Heart right ventricle (tissue), 16 donors: ENCODE results near the gene IL20. TPM values are rescaled to one million over a fixed set of nuclear protein-coding genes. Genes with fewer than 3 reads are reported as not detected.
"Not testable (repeated sequence)": the region's sequence is repeated elsewhere in the genome, so short reads cannot be mapped to it uniquely, and the experiment has no call there.

Experiments
- ATAC-seq, 8 donors: fragments of 200-7000 bp; cut with Tn5 transposase; one replicate each; pipeline ENCODE4 v1.9.1; 2020; ENCODE audit warnings: mild to moderate bottlenecking in 8 of 8, moderate library complexity in 8 of 8, moderate number of reproducible peaks in 1 of 8
- DNase-seq, 2 donors: peaks; one replicate each; pipeline ENCODE4 v3.0.0-alpha.2; 2020
- H3K27ac ChIP-seq, 10 donors: fragments of 200-600 bp; sonication (generic) in 2 of 10; one replicate each; pipeline versions ENCODE4 v1.5.0 to v1.8.0; 2020 to 2022; ENCODE audit warnings: mild to moderate bottlenecking in 3 of 10
- H3K27me3 ChIP-seq, 7 donors: fragments of 200-600 bp; one replicate each; pipeline ENCODE4 v1.8.0; 2021 to 2022; ENCODE audit warnings: mild to moderate bottlenecking in 2 of 7
- H3K36me3 ChIP-seq, 9 donors: fragments of 200-600 bp; sonication (generic) in 1 of 9; one replicate each; pipeline versions ENCODE4 v1.5.0 to v1.8.0; 2020 to 2022; ENCODE audit warnings: mild to moderate bottlenecking in 2 of 9
- H3K4me1 ChIP-seq, 9 donors: fragments of 200-600 bp; sonication (generic) in 1 of 9; one replicate each; pipeline versions ENCODE4 v1.5.0 to v1.8.0; 2020 to 2022; ENCODE audit warnings: mild to moderate bottlenecking in 4 of 9
- H3K4me3 ChIP-seq, 10 donors: fragments of 200-600 bp; sonication (generic) in 2 of 10; one replicate each; pipeline versions ENCODE4 v1.5.0 to v1.8.0; 2020 to 2022; ENCODE audit warnings: mild to moderate bottlenecking in 7 of 10, moderate library complexity in 2 of 10
- H3K9me3 ChIP-seq, 11 donors: fragments of 200-600 bp in 10 of 11; sonication (generic) in 2 of 11; one replicate each; pipeline versions ENCODE4 v1.5.0 to v1.8.0; 2013 to 2022; ENCODE audit warnings: mild to moderate bottlenecking in 2 of 11, control low read depth in 1 of 11, moderate library complexity in 1 of 11
- CTCF ChIP-seq, 9 donors: fragments of 200-600 bp; sonication (generic) in 2 of 9; IDR thresholded peaks; one replicate each; pipeline versions ENCODE4 v1.5.0 to v1.8.0; 2021 to 2022; ENCODE audit warnings: antibody characterized with exemption in 9 of 9, mild to moderate bottlenecking in 5 of 9, moderate library complexity in 1 of 9
- WGBS, 2 donors: extraction: QIAGEN DNeasy Blood & Tissue Kit; methylation state at CpG; one replicate each; pipeline ENCODE4 v1.1.7; 2013; ENCODE audit warnings: inconsistent platforms in 1 of 2; 5-methylcytosine and 5-hydroxymethylcytosine counted together
- intact Hi-C, 10 donors: fragments of 100-400 bp; cut with DNase I; formaldehyde crosslinking; loops; one replicate each; pipeline versions ENCODE4 v1.11.1 to v1.14.2; 2022
- polyA plus RNA-seq, 2 donors: library from polyadenylated mRNA; stranded (reverse); fragments of 200-250 nt; gene quantifications; one replicate each; pipeline ENCODE4 v1.2.3, GENCODE V29; 2013
- total RNA-seq, 10 donors: library from RNA; stranded (reverse); fragmentation: NEBNext Ultra II Directional in 3 of 10; extraction: Animal tissue kit (Norgen Biotek cat#: 25700) in 3 of 10; gene quantifications; one replicate each; pipeline versions ENCODE4 v1.2.1 to v1.2.4, GENCODE V29; 2021 to 2023
- donor health status: Arrhythmogenic right ventricular cardiomyopathy.
- donor health status: ischemic (EF 13 %, LVEDD 7.1; RV severe dilation, severe dysfunction).
- donor health status: healthy with polysubstance abuse.
- donor health status: DM: no; HTN: yes; CAD: no.
- donor health status: DM: no; HTN: no; CAD: no.
- donor health status: ischemic (EF 25% LVEDD 6.9; RV normal size, moderate dysfunction).
- donor health status: ischemic (EF 25% LVEDD 5.7; RV mildly dilated, moderate dysfunction).
- donor health status: healthy.
- donor health status: DM: yes; HTN: yes; CAD: no.
- donor health status: Ischemic cardiomyopathy.
- donor health status: ischemic (EF 35%, LVEDD 5.7; RV mildly dilated, moderate dysfunction).
- donor health status: nonischemic (EF 11% LVEDD 7.7; RV severe dilation, severe dysfunction).
- donor health status: DM: yes; HTN: yes; CAD: no.
- donor health status: PGD.
- donor health status: ischemic (EF 29% LVEDD 5.4; RV normal size, mild dysfunction).
- donor health status: nonischemic (EF 23%, LVEDD 6.1; RV moderate dilation, normal function).

The IL20 gene
- total and polyA plus RNA-seq, 12 donors: not detected

DNA sequence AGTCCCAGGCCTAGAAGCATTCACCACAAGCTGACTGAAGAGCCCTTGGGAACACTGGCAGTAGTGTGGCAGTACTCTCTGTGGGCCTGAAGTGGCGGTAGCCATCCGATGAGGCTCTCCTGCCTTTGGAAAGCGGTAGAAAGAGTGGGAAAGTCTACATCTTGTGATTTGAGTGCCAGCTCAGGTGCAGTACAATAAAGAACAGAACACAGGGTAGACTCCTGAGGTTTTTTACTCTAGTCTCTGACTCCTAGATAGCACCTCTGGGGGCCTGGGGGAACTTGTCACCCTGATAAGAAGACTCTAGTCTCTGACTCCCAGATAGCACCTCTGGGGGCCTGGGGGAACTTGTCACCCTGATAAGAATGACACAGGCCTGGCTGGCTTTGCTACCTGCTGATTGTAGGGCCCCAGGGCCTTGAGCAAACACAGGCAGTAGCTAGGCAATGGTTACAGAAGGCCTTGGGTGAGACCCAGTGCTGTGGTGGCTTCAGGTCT is 18.0 kb upstream of the IL20 start:
- Histone ChIP-seq H3K27ac (no peak overlapping the region), H3K36me3 (no peaks in the 10 kb centered on the region), H3K9me3 (peaks cover 0 to 6% (median 0%) of the 10 kb centered on the region in 11 donors), H3K4me3 (no peak overlapping the region), H3K27me3 (no peaks in the 10 kb centered on the region), H3K4me1 (no peaks in the 10 kb centered on the region)
- ATAC-seq: no peak
- 84 to 97% methylated on average over 3 of the region's 3 CpGs for WGBS, 2 donors
- DNase-seq: no peak
- TF ChIP-seq CTCF (IDR thresholded peaks at IDR 0.05): no peak
- intact Hi-C loops: no loop called here

GRCh38 chr1:206847946-206848345 is 17.5 kb upstream of the IL20 start:
- WGBS, 2 donors: 86 to 93% methylated on average over 1 of the region's 1 CpG
- intact Hi-C loops: no loop called here
- no peak for ATAC-seq
- H3K27ac ChIP-seq: no peak overlapping the region
- TF ChIP-seq CTCF (IDR thresholded peaks at IDR 0.05): no peak
- H3K4me3 ChIP-seq: no peak overlapping the region
- no peaks in the 10 kb centered on the region for H3K27me3 ChIP-seq
- H3K36me3 ChIP-seq: no peaks in the 10 kb centered on the region
- DNase-seq: no peak
- H3K4me1 ChIP-seq: no peaks in the 10 kb centered on the region
- H3K9me3 ChIP-seq: peaks cover 0 to 12% (median 0%) of the 10 kb centered on the region in 11 donors

- no peak for DNase-seq
- no peak for ATAC-seq
- WGBS, 2 donors: 85 to 87% methylated on average over 2 of the region's 2 CpGs
- H3K4me1 ChIP-seq: no peaks in the 10 kb centered on the region
- intact Hi-C loops: no loop called here
- TF ChIP-seq CTCF (IDR thresholded peaks at IDR 0.05): no peak
- peaks cover 0 to 20% (median 0%) of the 10 kb centered on the region in 11 donors for H3K9me3 ChIP-seq
- H3K27ac ChIP-seq: no peak overlapping the region
- H3K27me3 ChIP-seq: no peaks in the 10 kb centered on the region
- H3K4me3 ChIP-seq: no peak overlapping the region
- no peaks in the 10 kb centered on the region for H3K36me3 ChIP-seq
Measured at GRCh38 chr1:206850401-206850800, 15.0 kb upstream of the IL20 start.

- no peak for TF ChIP-seq CTCF (IDR thresholded peaks at IDR 0.05)
- intact Hi-C loops: no loop called here
- Histone ChIP-seq H3K27me3 (no peaks in the 10 kb centered on the region), H3K4me3 (no peak overlapping the region), H3K27ac (peak overlapping the region in 1 of 10 donors; percentile 41), H3K36me3 (no peaks in the 10 kb centered on the region), H3K9me3 (peaks cover 0 to 20% (median 0%) of the 10 kb centered on the region in 11 donors), H3K4me1 (no peaks in the 10 kb centered on the region)
- ATAC-seq (no peak), DNase-seq (no peak)
- WGBS, 2 donors: 62 to 71% methylated on average over 5 of the region's 5 CpGs
Measured at GRCh38 chr1:206851341-206852010, 13.9 kb upstream of the IL20 start.

DNA sequence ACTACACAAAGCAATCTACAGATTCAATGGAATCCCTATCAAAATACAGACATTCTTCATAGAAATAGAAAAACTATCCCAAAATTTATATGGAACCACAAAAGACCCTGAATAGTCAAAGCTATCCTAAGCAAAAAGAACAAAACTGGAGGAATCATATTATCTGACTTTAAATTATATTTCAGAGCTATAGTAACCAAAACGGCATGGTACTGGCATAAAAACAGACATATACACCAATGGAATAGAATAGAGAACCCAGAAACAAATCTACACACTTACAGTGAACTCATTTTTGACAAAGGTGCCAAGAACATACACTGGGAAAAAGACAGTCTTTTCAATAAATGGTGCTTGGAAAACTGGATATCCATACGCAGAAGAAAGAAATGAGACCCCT is 12.8 kb upstream of the IL20 start:
- H3K36me3 ChIP-seq, intact Hi-C loops, DNase-seq, H3K27me3 ChIP-seq, ATAC-seq, H3K4me3 ChIP-seq, H3K27ac ChIP-seq, H3K4me1 ChIP-seq: not testable (repeated sequence)
- H3K9me3 ChIP-seq: peaks cover 0 to 20% (median 0%) of the 10 kb centered on the region in 11 donors
- 98 to 99% methylated on average over 2 of the region's 2 CpGs for WGBS, 2 donors

DNA sequence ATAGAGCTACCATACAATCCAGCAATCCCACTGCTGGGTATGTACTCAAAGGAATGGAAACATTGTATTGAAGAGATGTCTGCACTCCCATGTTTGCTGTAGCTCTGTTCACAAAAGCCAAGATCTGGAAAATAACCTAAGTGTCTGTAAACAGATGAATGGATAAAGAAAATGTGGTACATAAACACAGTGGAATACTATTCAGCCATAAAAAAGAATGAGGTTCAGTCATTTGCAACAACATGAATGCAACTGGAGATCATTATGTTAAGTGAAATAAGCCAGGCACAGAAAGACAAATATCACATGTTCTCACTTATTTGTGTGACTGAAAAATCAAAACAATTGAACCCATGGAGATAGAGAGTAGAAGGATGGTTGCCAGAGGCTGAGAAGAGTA is 11.7 kb upstream of the IL20 start:
- H3K4me1 ChIP-seq, H3K27me3 ChIP-seq, H3K27ac ChIP-seq, ATAC-seq, intact Hi-C loops, H3K4me3 ChIP-seq, DNase-seq, H3K36me3 ChIP-seq: not testable (repeated sequence)
- H3K9me3 ChIP-seq: peaks cover 0 to 20% (median 0%) of the 10 kb centered on the region in 11 donors
